Endothelial cell of umbilical vein (primary cell): ENCODE measurements around the gene TROAP.

Experiments
- EZH2 ChIP-seq: IDR thresholded peaks from 2 replicates; pipeline ENCODE4 v1.6.1; 2012; ENCODE audit warnings: borderline replicate concordance, low read depth, mild to moderate bottlenecking, moderate library complexity, low read length, inconsistent platforms; ENCODE audit not compliant: severe bottlenecking
- FOS ChIP-seq: IDR thresholded peaks from 2 replicates; pipeline ENCODE4 v1.6.1; 2011; ENCODE audit warnings: mild to moderate bottlenecking, low read length, moderate library complexity, borderline replicate concordance; ENCODE audit not compliant: insufficient read depth
- GATA2 ChIP-seq: IDR thresholded peaks from 2 replicates; pipeline ENCODE4 v1.7.0; 2011; ENCODE audit warnings: low read depth, mild to moderate bottlenecking, moderate library complexity, mixed read lengths, low read length; ENCODE audit not compliant: insufficient read length, insufficient read depth
- JUN ChIP-seq: IDR thresholded peaks from 2 replicates; pipeline ENCODE4 v1.6.1; 2011; ENCODE audit warnings: borderline replicate concordance, low read depth; ENCODE audit not compliant: insufficient read length, insufficient read depth
- MYC ChIP-seq: IDR thresholded peaks from one replicate; pipeline ENCODE4 v1.6.1; 2011; ENCODE audit warnings: mild to moderate bottlenecking, low read depth, low read length
- POLR2A ChIP-seq: IDR thresholded peaks from 2 replicates; pipeline ENCODE4 v1.6.1; 2012; ENCODE audit warnings: low read depth, mild to moderate bottlenecking, control low read depth, low read length
- POLR2AphosphoS5 ChIP-seq: IDR thresholded peaks from 2 replicates; pipeline ENCODE4 v1.6.1; 2012; ENCODE audit warnings: low read depth, mild to moderate bottlenecking, control low read depth, low read length, moderate library complexity; ENCODE audit not compliant: insufficient read depth
- TF ChIP-seq, protein P1 (sequence below), 2 donors: IDR thresholded peaks; 1 replicate in 1 of 2; 2 replicates in 1 of 2; pipeline ENCODE4 v1.5.1; 2011; ENCODE audit warnings: low read length in 2 of 2, mild to moderate bottlenecking in 2 of 2, moderate library complexity in 2 of 2, control low read depth in 1 of 2, inconsistent platforms in 1 of 2, low read depth in 1 of 2; ENCODE audit not compliant: insufficient read depth in 1 of 2; ENCODE audit errors: extremely low read depth in 1 of 2
- TF ChIP-seq, protein P2 (sequence below): IDR thresholded peaks from 2 replicates; pipeline ENCODE4 v1.6.1; 2011; ENCODE audit not compliant: insufficient read depth, insufficient read length

DNA sequence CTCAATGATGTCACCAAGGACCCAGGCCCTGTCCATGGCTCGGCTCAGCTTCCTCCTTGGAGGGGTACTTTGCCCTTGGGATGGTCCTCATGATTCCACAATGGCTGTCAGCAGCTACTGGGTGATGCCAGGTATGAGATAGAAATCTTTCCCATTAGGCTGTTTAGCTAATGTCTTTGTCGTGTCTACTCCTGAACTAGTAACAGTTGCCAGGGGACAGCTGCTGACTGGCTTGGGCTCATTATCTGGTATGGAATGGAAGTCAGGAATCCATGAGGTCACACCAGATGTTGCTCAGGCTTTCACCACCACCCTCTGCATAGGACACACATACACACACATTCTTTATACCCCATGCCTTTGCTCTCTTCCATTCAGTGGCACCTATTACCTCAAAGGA lies 18.9 kb upstream of the TROAP start:
- TF ChIP-seq, protein P1, sequence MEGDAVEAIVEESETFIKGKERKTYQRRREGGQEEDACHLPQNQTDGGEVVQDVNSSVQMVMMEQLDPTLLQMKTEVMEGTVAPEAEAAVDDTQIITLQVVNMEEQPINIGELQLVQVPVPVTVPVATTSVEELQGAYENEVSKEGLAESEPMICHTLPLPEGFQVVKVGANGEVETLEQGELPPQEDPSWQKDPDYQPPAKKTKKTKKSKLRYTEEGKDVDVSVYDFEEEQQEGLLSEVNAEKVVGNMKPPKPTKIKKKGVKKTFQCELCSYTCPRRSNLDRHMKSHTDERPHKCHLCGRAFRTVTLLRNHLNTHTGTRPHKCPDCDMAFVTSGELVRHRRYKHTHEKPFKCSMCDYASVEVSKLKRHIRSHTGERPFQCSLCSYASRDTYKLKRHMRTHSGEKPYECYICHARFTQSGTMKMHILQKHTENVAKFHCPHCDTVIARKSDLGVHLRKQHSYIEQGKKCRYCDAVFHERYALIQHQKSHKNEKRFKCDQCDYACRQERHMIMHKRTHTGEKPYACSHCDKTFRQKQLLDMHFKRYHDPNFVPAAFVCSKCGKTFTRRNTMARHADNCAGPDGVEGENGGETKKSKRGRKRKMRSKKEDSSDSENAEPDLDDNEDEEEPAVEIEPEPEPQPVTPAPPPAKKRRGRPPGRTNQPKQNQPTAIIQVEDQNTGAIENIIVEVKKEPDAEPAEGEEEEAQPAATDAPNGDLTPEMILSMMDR (IDR thresholded peaks at IDR 0.05; ENCODE audit: extremely low read depth in 1 of 2, insufficient read depth in 1 of 2, low read depth in 1 of 2, low read length in 2 of 2): no peak
- TF ChIP-seq POLR2AphosphoS5: no peak
- TF ChIP-seq FOS: no peak
- no peak for TF ChIP-seq EZH2
- no peak for TF ChIP-seq JUN
- TF ChIP-seq POLR2A: no peak
- TF ChIP-seq MYC: no peak
- TF ChIP-seq, protein P2, sequence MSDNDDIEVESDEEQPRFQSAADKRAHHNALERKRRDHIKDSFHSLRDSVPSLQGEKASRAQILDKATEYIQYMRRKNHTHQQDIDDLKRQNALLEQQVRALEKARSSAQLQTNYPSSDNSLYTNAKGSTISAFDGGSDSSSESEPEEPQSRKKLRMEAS: no peak
- TF ChIP-seq GATA2: no peak
